Adrenal gland (tissue), 5 donors: ENCODE measurements around the gene TUBA8.

Experiments
- CTCF ChIP-seq, 6 experiments: fragments of 450-650 bp in 4 of 6; fragments of 200-600 bp in 2 of 6; sonication (generic) in 1 of 6; IDR thresholded peaks; 1 replicate in 5 of 6; 2 replicates in 1 of 6; pipeline versions ENCODE4 v1.5.1 to v1.8.0; 2016 to 2021; ENCODE audit warnings: antibody characterized with exemption in 6 of 6, mild to moderate bottlenecking in 2 of 6, moderate library complexity in 1 of 6
- POLR2A ChIP-seq, 2 donors: fragments of 450-650 bp; IDR thresholded peaks; one replicate each; pipeline ENCODE4 v1.6.1; 2017; ENCODE audit warnings: antibody characterized with exemption in 2 of 2, mild to moderate bottlenecking in 2 of 2, moderate library complexity in 1 of 2
- donor health status: DM: no; HTN: no; CAD: no.

DNA sequence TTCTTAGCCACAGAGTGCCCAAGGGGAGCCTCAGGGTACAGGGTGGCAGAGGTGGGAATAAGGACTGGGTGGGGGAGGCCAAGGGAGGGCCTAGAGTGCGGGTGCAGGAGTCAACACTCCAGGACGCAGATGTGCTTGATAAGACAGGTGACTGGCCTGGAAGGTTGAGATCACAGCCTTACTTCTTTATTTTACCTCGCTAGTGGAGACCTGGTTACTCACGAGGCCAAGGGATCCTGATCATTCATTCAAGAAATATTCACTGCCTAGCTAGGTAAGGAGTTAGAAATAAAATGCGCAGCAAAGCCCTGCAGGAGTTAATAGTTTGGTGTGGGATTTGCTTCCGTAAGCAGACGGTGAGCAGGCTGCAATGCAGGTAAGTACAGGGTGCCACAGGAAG is 46.0 kb upstream of the TUBA8 start:
- TF ChIP-seq CTCF (IDR thresholded peaks at IDR 0.05), result no peak
- TF ChIP-seq POLR2A (IDR thresholded peaks at IDR 0.05), result no peak
